Upper lobe of right lung (tissue), 1 donor: Measurements from ENCODE around the gene FGF9. TPM values are rescaled to one million over a fixed set of nuclear protein-coding genes. Genes with fewer than 3 reads are reported as not detected.
A peak's percentile ranks its signal among the peaks of the same experiment; 100 is the strongest.

Experiments
- ATAC-seq: fragments of 200-7000 bp; cut with Tn5 transposase; one replicate; pipeline ENCODE4 v1.9.1; 2020; ENCODE audit warnings: mild to moderate bottlenecking, moderate library complexity
- DNase-seq: peaks from one replicate; pipeline ENCODE4 v3.0.0-alpha.2; 2020
- H3K27ac ChIP-seq: fragments of 200-600 bp; one replicate; pipeline ENCODE4 v1.8.0; 2022
- H3K27me3 ChIP-seq: fragments of 200-600 bp; one replicate; pipeline ENCODE4 v1.8.0; 2022; ENCODE audit warnings: mild to moderate bottlenecking
- H3K36me3 ChIP-seq: fragments of 200-600 bp; one replicate; pipeline ENCODE4 v1.8.0; 2022
- H3K4me1 ChIP-seq: fragments of 200-600 bp; one replicate; pipeline ENCODE4 v1.8.0; 2022
- H3K4me3 ChIP-seq: fragments of 200-600 bp; one replicate; pipeline ENCODE4 v1.8.0; 2022; ENCODE audit warnings: mild to moderate bottlenecking
- H3K9me3 ChIP-seq: fragments of 200-600 bp; one replicate; pipeline ENCODE4 v1.8.0; 2022
- intact Hi-C: fragments of 100-400 bp; cut with DNase I; formaldehyde crosslinking; loops from one replicate; pipeline ENCODE4 v1.11.0; 2022
- total RNA-seq: library from RNA; stranded (reverse); fragmentation: NEBNext Ultra II Directional; extraction: Animal tissue kit (Norgen Biotek cat#: 25700); gene quantifications from one replicate; pipeline ENCODE4 v1.2.1, GENCODE V29; 2021
- TF ChIP-seq, protein P1 (sequence below): fragments of 200-600 bp; IDR thresholded peaks from one replicate; pipeline ENCODE4 v1.8.0; 2022; ENCODE audit warnings: antibody characterized with exemption
- donor health status: DM: no; HTN: yes; CAD: no; lungs with severe emphysema.

FGF9 gene
- total RNA-seq, 1 donor from 2014 or later = 2.7 TPM

DNA sequence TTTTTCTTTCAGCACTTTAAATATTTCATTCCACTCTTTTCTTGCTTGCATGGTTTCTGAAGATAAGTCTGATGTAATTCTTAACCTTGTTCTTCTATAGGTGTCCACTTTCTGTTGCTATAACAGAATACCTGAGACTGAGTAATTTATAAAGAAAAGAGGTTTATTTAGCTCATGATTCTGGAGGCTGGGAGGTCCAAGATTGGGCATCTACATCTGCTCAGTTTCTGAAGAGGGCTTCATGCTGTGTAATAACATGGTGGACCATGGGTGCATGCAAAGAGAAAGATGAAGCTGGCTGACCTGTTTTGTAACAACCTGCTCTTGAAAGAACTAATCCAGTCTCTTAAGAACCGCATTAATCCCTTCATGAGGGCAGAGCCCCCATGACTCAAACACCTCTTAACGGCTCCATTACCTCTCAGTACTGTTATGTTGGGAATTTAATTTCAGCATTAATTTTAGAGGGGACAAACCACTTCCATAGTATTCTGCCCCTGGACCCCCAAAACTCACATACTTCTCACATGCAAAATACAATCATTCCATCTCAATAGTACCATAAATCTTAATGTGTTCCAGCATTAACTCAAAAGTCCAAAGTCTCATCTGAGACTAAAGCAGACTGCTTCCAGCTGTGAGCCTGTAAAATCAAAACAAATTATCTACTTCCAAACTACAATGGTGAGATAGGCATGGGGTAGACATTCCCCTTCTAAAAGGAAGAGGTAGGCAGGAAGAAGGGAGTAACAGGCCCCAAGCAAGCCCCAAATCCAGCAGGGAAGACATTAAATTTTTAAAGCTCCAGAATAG, 9.6 kb upstream of the FGF9 start:
- DNase-seq = no peak

GRCh38 chr13:21663197-21663596, 7.7 kb upstream of the FGF9 start:
- no peaks in the 10 kb centered on the region for H3K9me3 ChIP-seq
- no peaks in the 10 kb centered on the region for H3K4me1 ChIP-seq
- intact Hi-C loops = no loop called here
- no peak for DNase-seq
- H3K4me3 ChIP-seq = no peak overlapping the region
- H3K27me3 ChIP-seq = peaks cover 17% of the 10 kb centered on the region
- H3K36me3 ChIP-seq = no peaks in the 10 kb centered on the region
- TF ChIP-seq, protein P1, sequence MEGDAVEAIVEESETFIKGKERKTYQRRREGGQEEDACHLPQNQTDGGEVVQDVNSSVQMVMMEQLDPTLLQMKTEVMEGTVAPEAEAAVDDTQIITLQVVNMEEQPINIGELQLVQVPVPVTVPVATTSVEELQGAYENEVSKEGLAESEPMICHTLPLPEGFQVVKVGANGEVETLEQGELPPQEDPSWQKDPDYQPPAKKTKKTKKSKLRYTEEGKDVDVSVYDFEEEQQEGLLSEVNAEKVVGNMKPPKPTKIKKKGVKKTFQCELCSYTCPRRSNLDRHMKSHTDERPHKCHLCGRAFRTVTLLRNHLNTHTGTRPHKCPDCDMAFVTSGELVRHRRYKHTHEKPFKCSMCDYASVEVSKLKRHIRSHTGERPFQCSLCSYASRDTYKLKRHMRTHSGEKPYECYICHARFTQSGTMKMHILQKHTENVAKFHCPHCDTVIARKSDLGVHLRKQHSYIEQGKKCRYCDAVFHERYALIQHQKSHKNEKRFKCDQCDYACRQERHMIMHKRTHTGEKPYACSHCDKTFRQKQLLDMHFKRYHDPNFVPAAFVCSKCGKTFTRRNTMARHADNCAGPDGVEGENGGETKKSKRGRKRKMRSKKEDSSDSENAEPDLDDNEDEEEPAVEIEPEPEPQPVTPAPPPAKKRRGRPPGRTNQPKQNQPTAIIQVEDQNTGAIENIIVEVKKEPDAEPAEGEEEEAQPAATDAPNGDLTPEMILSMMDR = no peak
- peak; percentile 81 for ATAC-seq
- no peak overlapping the region for H3K27ac ChIP-seq

More for the DNA sequence above, 9.6 kb upstream of the FGF9 start:
- intact Hi-C loops = no loop called here
- no peak for ATAC-seq
- H3K9me3 ChIP-seq = no peaks in the 10 kb centered on the region
- H3K27ac ChIP-seq = no peak overlapping the region
- TF ChIP-seq, protein P1 = no peak
- H3K4me1 ChIP-seq = no peaks in the 10 kb centered on the region
- H3K27me3 ChIP-seq = peaks cover 14% of the 10 kb centered on the region
- H3K4me3 ChIP-seq = no peak overlapping the region
- no peaks in the 10 kb centered on the region for H3K36me3 ChIP-seq

- intact Hi-C loops = no loop called here
- Histone ChIP-seq H3K36me3 (no peaks in the 10 kb centered on the region), H3K4me1 (peaks cover 14% of the 10 kb centered on the region), H3K27me3 (peaks cover 27% of the 10 kb centered on the region), H3K9me3 (no peaks in the 10 kb centered on the region), H3K4me3 (peak overlapping the region; percentile 66), H3K27ac (peak overlapping the region; percentile 7)
- TF ChIP-seq, protein P1 = no peak
- no peak for ATAC-seq
- peak; percentile 63 for DNase-seq
These were observed 2.1 kb upstream of the FGF9 start for GRCh38 chr13:21668732-21669275.

DNA sequence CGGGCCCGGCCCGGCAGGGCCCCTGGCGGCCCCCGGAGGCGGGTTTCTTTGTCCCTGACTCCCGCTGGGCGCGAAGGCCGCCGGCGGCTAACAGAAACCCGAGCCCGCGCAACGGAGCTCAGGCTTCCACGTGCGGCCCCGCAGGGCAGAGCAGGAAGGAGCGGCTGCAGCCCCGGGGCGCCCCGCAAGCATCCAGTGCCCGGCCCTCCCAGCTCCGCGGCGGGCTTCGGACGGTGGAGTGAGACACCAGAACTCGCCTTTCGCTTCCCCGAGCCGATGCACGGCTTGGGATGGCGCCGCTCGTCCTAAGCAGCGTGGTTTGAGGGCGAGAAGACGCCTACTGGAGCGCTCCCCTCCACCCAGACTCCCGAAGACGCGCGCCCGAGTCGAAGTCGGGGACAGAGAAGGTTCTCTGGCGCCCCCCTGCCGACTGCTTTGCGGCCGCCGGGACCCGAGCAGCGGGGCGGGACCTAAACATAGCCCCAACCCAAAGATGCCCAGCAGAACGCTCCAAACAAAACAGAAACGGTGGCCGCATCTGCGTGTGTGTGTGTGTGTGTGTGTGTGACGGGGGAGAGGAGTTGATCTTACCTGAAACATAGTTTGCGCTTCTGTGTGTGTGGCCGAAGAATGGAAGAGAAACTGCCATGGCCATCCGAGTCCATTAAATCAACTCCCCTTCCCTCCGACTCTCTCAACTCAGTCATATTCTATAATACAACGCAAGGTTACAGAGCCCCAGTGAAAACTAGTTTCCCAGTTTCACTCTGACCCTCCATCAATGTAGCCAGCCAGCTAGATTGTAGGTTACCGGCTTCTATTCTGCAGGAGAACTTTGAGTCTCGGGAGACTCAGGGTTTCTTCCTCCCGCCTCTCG, 629 bp upstream of the FGF9 start:
- ATAC-seq = peak; percentile 34
- DNase-seq = peak; percentile 78
- no peaks in the 10 kb centered on the region for H3K36me3 ChIP-seq
- intact Hi-C loops = no loop called here
- no peaks in the 10 kb centered on the region for H3K9me3 ChIP-seq
- H3K27me3 ChIP-seq = peaks cover 31% of the 10 kb centered on the region
- H3K4me1 ChIP-seq = peaks cover 14% of the 10 kb centered on the region
- H3K27ac ChIP-seq = peak overlapping the region; percentile 58
- TF ChIP-seq, protein P1 = peak; percentile 10
- peak overlapping the region; percentile 66 for H3K4me3 ChIP-seq

DNA sequence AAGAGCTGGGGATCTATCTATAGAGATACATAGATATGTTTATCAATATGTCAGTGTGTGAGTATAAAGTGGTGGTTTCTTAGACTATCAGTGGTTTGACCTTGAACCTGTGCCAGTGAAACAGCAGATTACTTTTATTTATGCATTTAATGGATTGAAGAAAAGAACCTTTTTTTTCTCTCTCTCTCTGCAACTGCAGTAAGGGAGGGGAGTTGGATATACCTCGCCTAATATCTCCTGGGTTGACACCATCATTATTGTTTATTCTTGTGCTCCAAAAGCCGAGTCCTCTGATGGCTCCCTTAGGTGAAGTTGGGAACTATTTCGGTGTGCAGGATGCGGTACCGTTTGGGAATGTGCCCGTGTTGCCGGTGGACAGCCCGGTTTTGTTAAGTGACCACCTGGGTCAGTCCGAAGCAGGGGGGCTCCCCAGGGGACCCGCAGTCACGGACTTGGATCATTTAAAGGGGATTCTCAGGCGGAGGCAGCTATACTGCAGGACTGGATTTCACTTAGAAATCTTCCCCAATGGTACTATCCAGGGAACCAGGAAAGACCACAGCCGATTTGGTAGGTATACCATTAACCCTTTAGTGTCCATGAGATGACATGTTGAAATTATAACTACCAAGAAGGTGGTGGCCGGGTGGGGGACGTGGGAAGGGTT, 880 bp downstream of the FGF9 start:
- H3K27ac ChIP-seq = no peak overlapping the region
- H3K4me3 ChIP-seq = peak overlapping the region; percentile 66
- ATAC-seq = no peak
- peaks cover 23% of the 10 kb centered on the region for H3K4me1 ChIP-seq
- intact Hi-C loops = no loop called here
- DNase-seq = no peak
- peaks cover 33% of the 10 kb centered on the region for H3K27me3 ChIP-seq
- no peaks in the 10 kb centered on the region for H3K36me3 ChIP-seq
- TF ChIP-seq, protein P1 = no peak
- no peaks in the 10 kb centered on the region for H3K9me3 ChIP-seq
